H9 (cell line): ENCODE results near the gene MAPKAP1. TPM values are rescaled to one million over a fixed set of nuclear protein-coding genes. Genes with fewer than 3 reads are reported as not detected.

Experiments
- DNase-seq: peaks from one replicate; pipeline ENCODE4 v3.0.0-alpha.2; 2017
- H2AFZ ChIP-seq: one replicate; pipeline ENCODE4 v1.6.1; 2013; ENCODE audit warnings: mild to moderate bottlenecking, low read length, control low read depth, moderate library complexity
- H2AK5ac ChIP-seq: 2 replicates; pipeline ENCODE4 v1.6.1; 2013; ENCODE audit warnings: low read length, control low read depth, mixed read lengths; ENCODE audit not compliant: insufficient read length
- H2BK120ac ChIP-seq: one replicate; pipeline ENCODE4 v1.6.1; 2013; ENCODE audit warnings: low read depth, mild to moderate bottlenecking, low read length, control low read depth, inconsistent platforms; ENCODE audit not compliant: poor library complexity, severe bottlenecking
- H2BK12ac ChIP-seq: 2 replicates; pipeline ENCODE4 v1.6.1; 2013; ENCODE audit warnings: low read length, control low read depth, mixed read lengths, low read depth; ENCODE audit not compliant: insufficient read length
- H2BK15ac ChIP-seq: 2 replicates; pipeline ENCODE4 v1.6.1; 2013; ENCODE audit warnings: low read depth, low read length, control low read depth
- H2BK20ac ChIP-seq: one replicate; pipeline ENCODE4 v1.6.1; 2013; ENCODE audit warnings: low read depth, mild to moderate bottlenecking, low read length, control low read depth, inconsistent platforms; ENCODE audit not compliant: poor library complexity, severe bottlenecking
- H2BK5ac ChIP-seq: 2 replicates; pipeline ENCODE4 v1.6.1; 2013; ENCODE audit warnings: low read length, control low read depth, mixed read lengths; ENCODE audit not compliant: insufficient read length
- H3K14ac ChIP-seq: 2 replicates; pipeline ENCODE4 v1.6.1; 2013; ENCODE audit warnings: low read length, control low read depth; ENCODE audit not compliant: insufficient read depth
- H3K18ac ChIP-seq: 2 replicates; pipeline ENCODE4 v1.6.1; 2013; ENCODE audit warnings: low read depth, mild to moderate bottlenecking, mixed read lengths, low read length, control low read depth; ENCODE audit not compliant: insufficient read length
- H3K23ac ChIP-seq: 2 replicates; pipeline ENCODE4 v1.6.1; 2013; ENCODE audit warnings: low read length, control low read depth, mixed read lengths, low read depth; ENCODE audit not compliant: insufficient read length
- H3K23me2 ChIP-seq: 2 replicates; pipeline ENCODE4 v1.6.1; 2013; ENCODE audit warnings: low read depth, mild to moderate bottlenecking, mixed read lengths, low read length, control low read depth; ENCODE audit not compliant: insufficient read length, poor library complexity, severe bottlenecking
- H3K27ac ChIP-seq: 2 replicates; pipeline ENCODE4 v1.5.1; 2013; ENCODE audit warnings: low read length, control low read depth, mixed read lengths, low read depth; ENCODE audit not compliant: insufficient read length
- H3K27me3 ChIP-seq: 2 replicates; pipeline ENCODE4 v1.6.1; 2013; ENCODE audit warnings: low read length, control low read depth, inconsistent platforms; ENCODE audit not compliant: insufficient read depth
- H3K4ac ChIP-seq: 2 replicates; pipeline ENCODE4 v1.6.1; 2013; ENCODE audit warnings: low read depth, mild to moderate bottlenecking, control low read depth, inconsistent platforms, low read length, moderate library complexity
- H3K4me1 ChIP-seq: 2 replicates; pipeline ENCODE4 v1.6.1; 2013; ENCODE audit warnings: low read length, control low read depth, inconsistent platforms; ENCODE audit not compliant: insufficient read depth
- H3K4me2 ChIP-seq: 2 replicates; pipeline ENCODE4 v1.6.1; 2013; ENCODE audit warnings: low read length, control low read depth, mixed read lengths; ENCODE audit not compliant: insufficient read length, insufficient read depth
- H3K56ac ChIP-seq: 2 replicates; pipeline ENCODE4 v1.6.1; 2013; ENCODE audit warnings: low read depth, mild to moderate bottlenecking, mixed read lengths, low read length, control low read depth; ENCODE audit not compliant: insufficient read length
- H3K79me1 ChIP-seq: 2 replicates; pipeline ENCODE4 v1.6.1; 2013; ENCODE audit warnings: low read depth, mild to moderate bottlenecking, moderate library complexity, low read length, control low read depth, inconsistent platforms; ENCODE audit not compliant: insufficient read depth, poor library complexity, severe bottlenecking
- H3K79me2 ChIP-seq: 2 replicates; pipeline ENCODE4 v1.6.1; 2013; ENCODE audit warnings: low read length, control low read depth, inconsistent platforms; ENCODE audit not compliant: insufficient read depth
- H3K9ac ChIP-seq: 2 replicates; pipeline ENCODE4 v1.6.1; 2013; ENCODE audit warnings: low read length, control low read depth, mixed read lengths; ENCODE audit not compliant: insufficient read length; ENCODE audit errors: extremely low read depth
- H3K9me3 ChIP-seq: one replicate; pipeline ENCODE4 v1.6.1; 2013; ENCODE audit warnings: low read depth, low read length, inconsistent platforms; ENCODE audit not compliant: control insufficient read depth
- H3T11ph ChIP-seq: one replicate; pipeline ENCODE4 v1.6.1; 2013; ENCODE audit warnings: mild to moderate bottlenecking, low read length, control low read depth, inconsistent platforms
- H4K20me1 ChIP-seq: one replicate; pipeline ENCODE4 v1.6.1; 2013; ENCODE audit not compliant: control insufficient read depth, insufficient read length, insufficient read depth
- H4K5ac ChIP-seq: 2 replicates; pipeline ENCODE4 v1.6.1; 2013; ENCODE audit warnings: low read depth, mild to moderate bottlenecking, mixed read lengths, low read length, control low read depth; ENCODE audit not compliant: insufficient read length
- H4K8ac ChIP-seq: replicated peaks from 2 replicates; pipeline ENCODE4 v1.6.1; 2013; ENCODE audit warnings: low read length, control low read depth, mixed read lengths, low read depth; ENCODE audit not compliant: insufficient read length
- H4K91ac ChIP-seq: 2 replicates; pipeline ENCODE4 v1.6.1; 2013; ENCODE audit warnings: low read depth, mild to moderate bottlenecking, moderate library complexity, mixed read lengths, low read length, control low read depth; ENCODE audit not compliant: insufficient read length
- H3K27ac Mint-ChIP-seq, 3 experiments: 2 replicates in 2 of 3; 3 replicates in 1 of 3; pipeline ENCODE4 v1.8.0; 2020 to 2021; ENCODE audit warnings: mixed read lengths in 3 of 3, mild to moderate bottlenecking in 1 of 3, moderate library complexity in 1 of 3
- H3K27me3 Mint-ChIP-seq: 2 replicates; pipeline ENCODE4 v1.8.0; 2021; ENCODE audit warnings: low read depth, mild to moderate bottlenecking, moderate library complexity, mixed read lengths
- H3K36me3 Mint-ChIP-seq, 3 experiments: 2 replicates in 2 of 3; 3 replicates in 1 of 3; pipeline ENCODE4 v1.8.0; 2020 to 2021; ENCODE audit warnings: low read depth in 3 of 3, mixed read lengths in 3 of 3; ENCODE audit not compliant: insufficient read depth in 1 of 3
- H3K4me1 Mint-ChIP-seq, 2 experiments: 2 replicates each; pipeline ENCODE4 v1.8.0; 2020; ENCODE audit warnings: mixed read lengths in 2 of 2
- H3K4me3 Mint-ChIP-seq, 2 experiments: 2 replicates in 1 of 2; 3 replicates in 1 of 2; pipeline ENCODE4 v1.8.0; 2020 to 2021; ENCODE audit warnings: mild to moderate bottlenecking in 2 of 2, mixed read lengths in 2 of 2, moderate library complexity in 1 of 2
- H3K9me3 Mint-ChIP-seq, 2 experiments: 2 replicates in 1 of 2; 3 replicates in 1 of 2; pipeline ENCODE4 v1.8.0; 2020; ENCODE audit warnings: mild to moderate bottlenecking in 2 of 2, mixed read lengths in 2 of 2, moderate library complexity in 1 of 2
- CTCF ChIP-seq: fragments of 200-600 bp; sonication (generic); conservative IDR thresholded peaks from 3 replicates; pipeline ENCODE4 v1.8.0; 2021; ENCODE audit warnings: antibody characterized with exemption, mild to moderate bottlenecking
- WGBS: extraction: QIAGEN DNeasy Blood & Tissue Kit; methylation state at CpG from one replicate; pipeline ENCODE4 v1.1.7; 2013; ENCODE audit warnings: missing lambda C conversion rate, low lambda C conversion rate, mixed read lengths; ENCODE audit not compliant: insufficient read length; ENCODE audit errors: extremely low coverage; 5-methylcytosine and 5-hydroxymethylcytosine counted together
- total RNA-seq: library from RNA; stranded (reverse); gene quantifications from 2 replicates; pipeline ENCODE4 v1.2.1, GENCODE V29; 2021

Gene MAPKAP1
- total RNA-seq, 1 experiment from 2014 or later: 97.0 TPM

GRCh38 chr9:125649826-125650225, 57.2 kb downstream of the MAPKAP1 start:
- Histone ChIP-seq H3K27ac (no peak overlapping the region), H3K14ac (no peak overlapping the region), H3K23me2 (no peaks in the 10 kb centered on the region), H3K23ac (no peak overlapping the region), H4K91ac (no peak overlapping the region), H3K79me2 (peaks cover 2% of the 10 kb centered on the region; the same call in 1 of the 2 replicates), H2BK120ac (no peak overlapping the region), H3K18ac (no peak overlapping the region), H3K79me1 (peaks cover 3% of the 10 kb centered on the region), H3K27me3 (no peaks in the 10 kb centered on the region), H2BK5ac (no peak overlapping the region), H2BK12ac (no peak overlapping the region), H2AK5ac (no peak overlapping the region), H4K20me1 (no peaks in the 10 kb centered on the region), H2AFZ (no peak overlapping the region), H4K8ac (no peak overlapping the region), H3K56ac (no peak overlapping the region), H2BK15ac (no peak overlapping the region), H3K4ac (no peak overlapping the region), H3K4me2 (no peak overlapping the region), H4K5ac (no peak overlapping the region), H3K9ac (no peak overlapping the region), H3K4me1 (peaks cover 23% of the 10 kb centered on the region; the same call in 1 of the 2 replicates), H3T11ph (no peak overlapping the region), H2BK20ac (no peak overlapping the region), H3K9me3 (no peaks in the 10 kb centered on the region)
- H3K9me3 Mint-ChIP-seq: no peaks in the 10 kb centered on the region
- no peaks in the 10 kb centered on the region for H3K27me3 Mint-ChIP-seq
- no peak overlapping the region for H3K4me3 Mint-ChIP-seq
- DNase-seq: no peak
- peak overlapping the region; percentile 62 to 90 (median 87); a peak in 6 of 7 replicates for H3K27ac Mint-ChIP-seq
- TF ChIP-seq CTCF: no peak
- WGBS: 100% methylated on average over 1 of the region's 4 CpGs
- peaks cover 81 to 83% of the 10 kb centered on the region in 2 experiments for H3K4me1 Mint-ChIP-seq
- H3K36me3 Mint-ChIP-seq: no peaks in the 10 kb centered on the region; a peak in 1 of 7 replicates
